Mucosa of stomach (tissue), 1 donor: ENCODE data around the gene GTF2F1.

Experiments used
- H3K27me3 ChIP-seq: one replicate; pipeline ENCODE4 v1.7.0; 2013; ENCODE audit warnings: mild to moderate bottlenecking, low read length; ENCODE audit not compliant: control insufficient read depth, insufficient read depth
- H3K36me3 ChIP-seq: one replicate; pipeline ENCODE4 v1.7.0; 2013; ENCODE audit warnings: low read length; ENCODE audit not compliant: control insufficient read depth, insufficient read depth
- H3K4me1 ChIP-seq: one replicate; pipeline ENCODE4 v1.7.0; 2013; ENCODE audit warnings: mild to moderate bottlenecking, low read length; ENCODE audit not compliant: control insufficient read depth, insufficient read depth
- H3K4me3 ChIP-seq: one replicate; pipeline ENCODE4 v1.7.0; 2013; ENCODE audit warnings: low read length
- H3K9ac ChIP-seq: one replicate; pipeline ENCODE4 v1.7.0; 2013; ENCODE audit warnings: mild to moderate bottlenecking, low read length, moderate library complexity
- H3K9me3 ChIP-seq: one replicate; pipeline ENCODE4 v1.7.0; 2013; ENCODE audit warnings: mild to moderate bottlenecking, low read length, moderate library complexity; ENCODE audit not compliant: control insufficient read depth
- donor health status: Pancreatic carcinoma.

Gene GTF2F1

DNA sequence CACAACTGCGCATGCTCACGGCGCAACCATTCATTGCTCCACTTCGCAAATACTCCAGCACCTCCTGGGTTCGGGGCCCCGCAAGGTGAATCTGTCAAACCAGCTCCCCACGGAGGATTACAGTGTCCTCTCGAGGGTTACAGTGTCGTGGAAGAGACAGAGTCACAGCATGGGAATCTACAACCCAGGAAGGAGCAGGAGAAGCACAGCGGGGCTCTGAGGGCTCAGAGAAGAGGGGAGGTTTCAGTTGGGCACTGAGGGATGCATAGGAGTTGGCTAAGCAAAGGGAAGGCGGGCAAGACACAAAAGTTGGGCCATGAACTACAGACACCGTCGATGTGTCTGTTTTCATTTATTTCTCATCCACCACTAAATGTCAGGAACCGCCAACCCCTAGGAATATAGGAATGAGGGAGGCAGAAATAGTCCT, 1.0 kb upstream of the GTF2F1 start:
- Histone ChIP-seq H3K4me3 (peak overlapping the region; percentile 98), H3K36me3 (no peaks in the 10 kb centered on the region), H3K9me3 (no peaks in the 10 kb centered on the region), H3K9ac (peak overlapping the region; percentile 91), H3K27me3 (no peaks in the 10 kb centered on the region), H3K4me1 (peaks cover 14% of the 10 kb centered on the region)

DNA sequence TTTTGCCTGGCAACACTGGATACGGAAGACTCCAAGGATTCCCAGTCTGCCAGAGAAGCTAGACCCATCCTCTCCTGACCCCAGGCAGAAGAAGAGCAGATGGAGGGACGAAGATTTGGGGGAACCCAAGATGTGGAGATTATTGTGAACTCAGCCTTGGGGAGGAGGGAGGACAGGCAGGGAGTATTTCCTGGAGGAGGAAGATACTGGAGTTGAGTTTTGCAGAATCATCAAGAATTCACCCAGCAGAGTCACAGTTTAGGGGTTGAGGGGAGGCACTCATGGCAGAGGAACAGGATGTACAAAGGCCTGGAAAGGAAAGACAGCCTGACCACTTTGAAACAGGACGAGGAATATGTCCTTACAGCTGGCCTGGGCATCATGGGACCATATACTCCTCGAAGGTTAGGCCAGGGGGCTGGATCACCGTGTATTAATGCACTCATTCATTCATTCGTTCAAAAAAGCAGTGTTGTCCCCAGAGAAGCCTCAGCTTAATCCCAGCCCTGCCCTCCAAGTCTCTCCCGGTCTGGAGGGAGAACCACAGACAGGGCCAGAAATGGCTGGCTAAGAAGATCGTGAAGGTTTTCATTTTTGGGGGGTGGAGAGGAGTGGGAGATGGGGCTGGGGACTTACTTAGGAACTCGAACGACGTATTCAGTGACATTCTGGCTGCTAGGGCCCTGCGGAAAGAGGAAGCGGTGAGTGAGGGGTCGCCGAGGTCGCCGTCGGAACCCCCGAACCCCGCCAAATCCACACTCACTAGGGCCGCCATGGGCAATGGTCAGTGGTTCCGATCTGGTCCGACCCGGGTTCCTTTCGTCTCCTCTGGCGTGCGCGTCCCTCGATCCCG, 517 bp downstream of the GTF2F1 start:
- H3K9ac ChIP-seq: peak overlapping the region; percentile 91
- H3K36me3 ChIP-seq: peaks cover 2% of the 10 kb centered on the region

DNA sequence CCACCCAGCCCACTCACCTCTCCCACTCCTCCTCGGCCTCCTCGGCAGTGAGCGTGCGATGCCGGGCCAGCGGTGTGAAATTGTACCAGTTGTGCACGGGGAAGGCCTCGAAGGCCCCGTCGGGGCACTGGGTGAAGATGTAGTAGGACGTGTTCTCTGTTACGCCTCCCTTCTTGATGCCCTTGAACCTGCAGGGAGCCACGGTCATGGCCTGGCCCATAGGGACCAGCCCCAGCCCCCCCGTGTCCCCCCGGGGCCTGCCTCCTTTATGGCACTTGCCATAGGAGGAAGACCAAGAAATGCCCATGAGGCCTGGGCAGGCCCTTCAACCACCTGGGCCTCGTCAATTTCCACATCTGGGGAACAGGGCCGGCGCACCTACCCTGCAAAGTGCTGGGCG, 5.6 kb downstream of the GTF2F1 start:
- H3K4me1 ChIP-seq: peaks cover 6% of the 10 kb centered on the region
- no peak overlapping the region for H3K4me3 ChIP-seq
- H3K9ac ChIP-seq: no peak overlapping the region
- H3K36me3 ChIP-seq: peaks cover 7% of the 10 kb centered on the region
- H3K9me3 ChIP-seq: no peaks in the 10 kb centered on the region
- H3K27me3 ChIP-seq: no peaks in the 10 kb centered on the region

More for the DNA sequence above, 517 bp downstream of the GTF2F1 start:
- no peaks in the 10 kb centered on the region for H3K27me3 ChIP-seq
- peak overlapping the region; percentile 98 for H3K4me3 ChIP-seq
- H3K4me1 ChIP-seq: peaks cover 14% of the 10 kb centered on the region
- no peaks in the 10 kb centered on the region for H3K9me3 ChIP-seq

DNA sequence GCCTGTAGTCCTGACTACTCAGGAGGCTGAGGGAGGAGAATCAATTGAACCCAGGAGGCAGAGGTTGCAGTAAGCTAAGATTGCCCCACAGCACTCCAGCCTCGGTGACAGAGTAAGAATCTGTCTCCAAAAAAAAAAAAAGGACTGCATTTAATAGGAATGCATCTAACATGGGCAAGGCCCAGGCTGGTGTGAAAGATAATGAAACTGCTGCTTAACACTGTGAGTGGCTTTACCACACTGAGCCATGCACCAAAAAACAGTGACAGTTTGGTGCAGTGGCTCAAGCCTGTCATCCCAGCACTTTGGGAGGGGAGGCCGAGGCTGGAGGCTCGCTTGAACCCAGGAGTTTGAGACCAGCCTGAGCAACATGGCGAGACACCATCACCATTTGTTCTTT, 8.6 kb downstream of the GTF2F1 start:
- H3K36me3 ChIP-seq: peaks cover 18% of the 10 kb centered on the region
- H3K4me1 ChIP-seq: no peaks in the 10 kb centered on the region
- no peaks in the 10 kb centered on the region for H3K27me3 ChIP-seq
- H3K9ac ChIP-seq: no peak overlapping the region
- H3K9me3 ChIP-seq: no peaks in the 10 kb centered on the region
- no peak overlapping the region for H3K4me3 ChIP-seq

DNA sequence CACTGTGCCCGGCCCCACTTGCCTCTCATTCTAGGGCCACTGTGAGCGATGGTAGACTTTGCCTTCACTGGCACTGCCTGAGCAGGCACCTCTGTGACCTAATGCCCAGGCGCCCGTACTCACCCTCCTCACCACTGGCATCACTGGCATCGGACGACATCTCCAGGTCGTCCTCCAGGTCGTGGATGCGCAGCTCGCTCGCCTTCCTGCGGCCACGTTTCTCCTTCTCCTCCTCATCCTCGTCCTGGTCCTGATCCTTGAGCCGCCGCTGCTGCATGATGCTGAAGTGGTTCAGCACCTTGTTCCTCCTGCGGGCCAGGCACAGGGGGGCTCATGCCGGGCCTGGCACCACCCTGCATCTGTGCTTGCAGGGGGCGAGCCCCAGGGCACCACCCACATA, 9.8 kb downstream of the GTF2F1 start:
- H3K9ac ChIP-seq: no peak overlapping the region
- H3K27me3 ChIP-seq: no peaks in the 10 kb centered on the region
- peaks cover 18% of the 10 kb centered on the region for H3K36me3 ChIP-seq
- no peaks in the 10 kb centered on the region for H3K4me1 ChIP-seq
- no peaks in the 10 kb centered on the region for H3K9me3 ChIP-seq
- no peak overlapping the region for H3K4me3 ChIP-seq

DNA sequence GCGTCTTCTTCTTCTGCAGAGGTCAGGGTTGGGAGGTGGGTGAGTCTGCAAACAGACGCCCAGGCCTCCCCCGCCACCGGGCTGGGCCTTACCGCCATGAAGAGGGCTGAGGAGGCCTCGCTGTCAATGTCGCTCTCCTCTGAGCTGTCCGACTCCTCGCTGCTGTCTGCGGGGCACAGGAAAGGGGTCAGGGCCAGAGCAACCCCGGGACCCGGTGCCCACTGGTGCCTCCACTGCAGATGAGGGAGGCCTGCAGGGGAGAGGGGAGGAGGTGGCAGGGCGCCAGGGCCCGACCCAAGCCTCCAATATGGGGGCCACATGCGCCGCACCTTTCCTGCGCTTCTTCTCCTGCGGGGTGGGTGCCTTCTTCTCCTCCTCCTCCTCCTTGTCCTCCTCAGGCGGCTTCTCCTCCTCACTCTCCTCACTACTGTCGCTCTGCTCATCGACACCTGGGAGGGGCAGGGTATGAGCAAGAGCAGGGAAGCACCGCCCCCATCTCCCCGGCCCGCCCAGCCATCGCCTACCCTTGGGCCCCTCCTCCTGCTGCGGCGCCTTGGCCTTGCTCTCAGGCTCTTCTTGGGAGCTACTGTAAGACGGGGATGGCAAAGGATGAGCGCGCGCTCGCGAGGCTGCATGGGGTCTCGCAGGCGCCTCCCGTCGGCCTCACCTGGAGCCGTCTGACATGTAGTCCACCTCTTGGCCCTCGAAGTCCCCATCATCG, 11.8 kb downstream of the GTF2F1 start:
- H3K4me1 ChIP-seq: no peaks in the 10 kb centered on the region
- H3K27me3 ChIP-seq: no peaks in the 10 kb centered on the region
- no peak overlapping the region for H3K9ac ChIP-seq
- peaks cover 10% of the 10 kb centered on the region for H3K36me3 ChIP-seq
- no peaks in the 10 kb centered on the region for H3K9me3 ChIP-seq
- no peak overlapping the region for H3K4me3 ChIP-seq

DNA sequence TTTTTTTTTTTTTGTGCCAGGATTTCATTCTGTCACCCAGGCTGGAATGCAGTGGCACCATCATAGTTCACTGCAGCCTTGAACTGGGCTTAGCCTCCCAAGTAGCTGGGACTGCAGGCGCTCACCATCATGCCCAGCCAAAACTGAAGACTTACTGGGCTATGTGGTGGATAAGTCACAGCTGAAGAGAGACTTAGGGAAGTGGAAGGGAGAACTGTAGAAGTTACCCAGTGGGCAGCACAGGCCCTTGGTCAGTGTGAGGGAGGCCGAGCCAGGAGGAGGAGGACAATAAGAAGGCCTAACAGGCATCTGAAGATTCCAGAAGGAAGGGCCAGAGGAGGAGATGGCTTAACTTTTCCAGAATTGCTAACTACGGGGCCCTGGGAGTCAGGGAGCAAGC, 13.2 kb downstream of the GTF2F1 start:
- H3K27me3 ChIP-seq: no peaks in the 10 kb centered on the region
- no peaks in the 10 kb centered on the region for H3K4me1 ChIP-seq
- H3K9ac ChIP-seq: no peak overlapping the region
- peaks cover 10% of the 10 kb centered on the region for H3K36me3 ChIP-seq
- no peaks in the 10 kb centered on the region for H3K9me3 ChIP-seq
- H3K4me3 ChIP-seq: no peak overlapping the region

DNA sequence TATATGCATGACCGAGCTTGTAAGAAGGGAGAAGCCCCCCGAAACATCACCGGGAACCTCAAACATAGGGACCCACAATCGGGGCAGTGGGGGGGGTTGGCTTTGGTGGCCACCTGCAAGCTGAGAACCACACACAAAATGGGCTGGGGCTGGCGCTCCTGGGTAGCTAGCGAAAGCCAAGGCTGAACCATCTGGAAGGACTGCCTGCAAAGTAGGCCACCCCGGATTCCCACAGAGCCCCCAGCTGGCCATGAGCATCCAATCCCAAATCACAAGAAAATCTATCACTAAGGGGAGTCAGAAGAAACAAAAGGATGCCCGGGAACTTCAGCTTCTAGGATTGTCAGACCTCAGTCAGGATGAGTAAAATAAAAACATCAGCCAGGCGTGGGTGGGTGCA, 14.5 kb downstream of the GTF2F1 start:
- Histone ChIP-seq H3K9me3 (no peaks in the 10 kb centered on the region), H3K4me1 (peaks cover 7% of the 10 kb centered on the region), H3K9ac (no peak overlapping the region), H3K27me3 (no peaks in the 10 kb centered on the region), H3K4me3 (no peak overlapping the region), H3K36me3 (peaks cover 10% of the 10 kb centered on the region)

DNA sequence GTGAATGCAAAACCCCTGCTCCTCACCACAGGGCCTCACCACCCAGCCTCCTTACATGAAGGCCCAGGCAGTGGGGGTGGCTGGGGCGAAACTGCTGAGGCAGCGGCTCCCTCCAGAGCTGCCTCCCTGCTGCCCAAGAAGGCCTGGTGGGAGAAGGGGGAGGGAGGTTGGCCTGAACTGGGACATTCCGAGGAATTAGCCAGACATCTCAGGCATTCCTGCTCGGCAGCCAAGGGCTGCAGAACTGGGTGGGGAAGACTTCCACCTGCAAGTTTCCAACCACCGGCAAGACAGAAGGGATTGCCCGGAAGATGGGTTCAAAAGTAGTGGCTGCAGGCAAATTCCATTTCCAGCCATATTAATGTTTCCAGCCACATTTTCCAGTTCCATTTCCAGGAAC, 14.9 kb downstream of the GTF2F1 start:
- H3K27me3 ChIP-seq: no peaks in the 10 kb centered on the region
- H3K9me3 ChIP-seq: no peaks in the 10 kb centered on the region
- H3K9ac ChIP-seq: no peak overlapping the region
- H3K36me3 ChIP-seq: peaks cover 10% of the 10 kb centered on the region
- H3K4me1 ChIP-seq: peaks cover 7% of the 10 kb centered on the region
- H3K4me3 ChIP-seq: no peak overlapping the region

DNA sequence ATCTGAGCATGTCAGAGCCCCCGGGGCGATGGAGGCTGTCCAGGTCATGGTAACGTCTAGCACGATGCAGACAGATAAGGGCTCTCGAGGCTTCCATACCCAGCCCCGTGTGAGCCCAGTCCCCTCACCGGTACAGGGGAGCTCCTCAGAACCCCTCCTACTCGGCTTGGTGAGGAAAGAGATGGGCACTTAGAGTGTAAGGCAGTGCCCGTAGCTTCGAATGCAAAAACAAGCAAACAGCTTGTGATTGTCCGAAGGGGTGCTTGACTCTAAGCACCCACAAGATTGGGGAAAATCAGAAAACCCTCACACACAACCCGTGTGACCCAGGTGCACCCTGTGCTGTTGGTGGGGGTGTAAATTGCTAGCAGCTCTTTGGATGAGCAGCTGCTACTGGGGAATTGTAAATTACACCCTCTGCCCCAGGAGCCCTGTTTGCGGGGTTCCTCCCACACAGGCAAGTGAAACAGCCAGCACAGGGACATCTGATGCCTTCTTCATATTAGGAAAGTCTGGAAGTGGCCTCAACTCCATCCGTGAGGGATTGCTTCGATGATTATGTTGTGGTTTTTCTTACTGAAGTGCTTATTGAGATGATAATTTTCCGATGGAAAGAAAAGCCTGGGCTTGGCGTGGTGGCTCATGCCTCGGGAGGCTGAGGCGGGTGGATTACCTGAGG, 16.3 kb downstream of the GTF2F1 start:
- H3K9me3 ChIP-seq: no peaks in the 10 kb centered on the region
- H3K4me1 ChIP-seq: peaks cover 7% of the 10 kb centered on the region
- no peaks in the 10 kb centered on the region for H3K27me3 ChIP-seq
- peaks cover 10% of the 10 kb centered on the region for H3K36me3 ChIP-seq
- H3K9ac ChIP-seq: no peak overlapping the region
- no peak overlapping the region for H3K4me3 ChIP-seq

DNA sequence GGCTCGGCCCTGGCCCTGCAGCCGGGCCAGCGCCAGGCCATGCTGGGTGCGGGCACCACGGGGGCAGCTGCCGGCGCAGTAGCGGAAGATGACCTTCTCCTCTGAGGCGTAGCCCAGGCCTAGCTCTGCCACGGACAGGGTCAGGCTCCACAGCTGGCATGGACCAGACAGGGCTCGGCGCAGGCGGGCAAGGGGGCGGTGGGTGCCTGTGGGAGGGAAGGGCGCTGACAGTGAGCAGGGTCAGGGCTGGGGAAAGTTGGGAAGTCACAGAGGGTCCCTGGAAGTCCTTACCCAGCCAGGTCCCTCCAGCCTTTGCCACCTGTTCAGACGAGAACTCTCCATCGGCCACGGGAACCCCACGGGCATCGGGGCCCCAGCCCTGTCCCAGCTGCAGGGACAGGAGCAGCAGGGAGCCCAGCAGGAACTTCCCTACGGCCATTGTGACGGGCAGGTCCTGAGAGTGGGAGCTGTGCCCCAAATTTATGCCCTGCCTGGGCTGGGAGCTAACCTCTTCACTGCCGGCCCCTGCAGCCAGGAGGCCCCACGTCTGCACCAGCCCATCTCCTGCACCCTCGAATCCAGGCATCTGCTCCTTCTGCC, 17.5 kb downstream of the GTF2F1 start, which contains the start of gene PSPN:
PSPN (minus strand) TSS at position 523 of the 600 bp plus-strand sequence; CDS start at position 439, 84 bp downstream.
- no peaks in the 10 kb centered on the region for H3K9me3 ChIP-seq
- peaks cover 5% of the 10 kb centered on the region for H3K36me3 ChIP-seq
- no peak within 1 kb of the TSS for H3K9ac ChIP-seq
- no peak within 1 kb of the TSS for H3K4me3 ChIP-seq
- no peaks in the 10 kb centered on the region for H3K27me3 ChIP-seq
- H3K4me1 ChIP-seq: peaks cover 7% of the 10 kb centered on the region
